B cell (primary cell): Measurements from ENCODE around the gene NEAT1.

Source experiments
- EZH2 ChIP-seq: IDR thresholded peaks from 2 replicates; pipeline ENCODE4 v1.6.1; 2012; ENCODE audit warnings: borderline replicate concordance, low read depth, mild to moderate bottlenecking, moderate library complexity, low read length; ENCODE audit not compliant: insufficient read depth, poor library complexity, severe bottlenecking
- TF ChIP-seq, protein P1 (sequence below): fragments of 200-600 bp; IDR thresholded peaks from one replicate; pipeline ENCODE4 v1.8.0; 2022; ENCODE audit warnings: antibody characterized with exemption, mild to moderate bottlenecking

DNA sequence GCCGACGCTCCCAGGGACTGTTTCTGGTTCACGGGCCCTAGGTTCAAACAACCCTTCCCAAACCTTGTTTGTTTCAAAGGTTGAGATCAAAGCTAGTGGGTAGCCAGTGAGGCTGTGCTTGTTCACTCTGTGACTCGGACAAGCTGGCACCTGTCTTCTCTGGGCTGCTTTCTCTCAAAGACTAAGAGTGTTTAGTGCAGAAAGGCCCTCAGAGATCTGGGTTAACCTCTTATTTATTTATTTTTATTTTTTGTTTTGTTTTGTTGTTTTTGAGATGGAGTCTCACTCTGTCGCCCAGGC is 63.3 kb downstream of the NEAT1 start:
- TF ChIP-seq, protein P1, sequence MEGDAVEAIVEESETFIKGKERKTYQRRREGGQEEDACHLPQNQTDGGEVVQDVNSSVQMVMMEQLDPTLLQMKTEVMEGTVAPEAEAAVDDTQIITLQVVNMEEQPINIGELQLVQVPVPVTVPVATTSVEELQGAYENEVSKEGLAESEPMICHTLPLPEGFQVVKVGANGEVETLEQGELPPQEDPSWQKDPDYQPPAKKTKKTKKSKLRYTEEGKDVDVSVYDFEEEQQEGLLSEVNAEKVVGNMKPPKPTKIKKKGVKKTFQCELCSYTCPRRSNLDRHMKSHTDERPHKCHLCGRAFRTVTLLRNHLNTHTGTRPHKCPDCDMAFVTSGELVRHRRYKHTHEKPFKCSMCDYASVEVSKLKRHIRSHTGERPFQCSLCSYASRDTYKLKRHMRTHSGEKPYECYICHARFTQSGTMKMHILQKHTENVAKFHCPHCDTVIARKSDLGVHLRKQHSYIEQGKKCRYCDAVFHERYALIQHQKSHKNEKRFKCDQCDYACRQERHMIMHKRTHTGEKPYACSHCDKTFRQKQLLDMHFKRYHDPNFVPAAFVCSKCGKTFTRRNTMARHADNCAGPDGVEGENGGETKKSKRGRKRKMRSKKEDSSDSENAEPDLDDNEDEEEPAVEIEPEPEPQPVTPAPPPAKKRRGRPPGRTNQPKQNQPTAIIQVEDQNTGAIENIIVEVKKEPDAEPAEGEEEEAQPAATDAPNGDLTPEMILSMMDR = no peak
- no peak for TF ChIP-seq EZH2
